ENCODE measurements around the gene NADK2.

Gene NADK2

DNA sequence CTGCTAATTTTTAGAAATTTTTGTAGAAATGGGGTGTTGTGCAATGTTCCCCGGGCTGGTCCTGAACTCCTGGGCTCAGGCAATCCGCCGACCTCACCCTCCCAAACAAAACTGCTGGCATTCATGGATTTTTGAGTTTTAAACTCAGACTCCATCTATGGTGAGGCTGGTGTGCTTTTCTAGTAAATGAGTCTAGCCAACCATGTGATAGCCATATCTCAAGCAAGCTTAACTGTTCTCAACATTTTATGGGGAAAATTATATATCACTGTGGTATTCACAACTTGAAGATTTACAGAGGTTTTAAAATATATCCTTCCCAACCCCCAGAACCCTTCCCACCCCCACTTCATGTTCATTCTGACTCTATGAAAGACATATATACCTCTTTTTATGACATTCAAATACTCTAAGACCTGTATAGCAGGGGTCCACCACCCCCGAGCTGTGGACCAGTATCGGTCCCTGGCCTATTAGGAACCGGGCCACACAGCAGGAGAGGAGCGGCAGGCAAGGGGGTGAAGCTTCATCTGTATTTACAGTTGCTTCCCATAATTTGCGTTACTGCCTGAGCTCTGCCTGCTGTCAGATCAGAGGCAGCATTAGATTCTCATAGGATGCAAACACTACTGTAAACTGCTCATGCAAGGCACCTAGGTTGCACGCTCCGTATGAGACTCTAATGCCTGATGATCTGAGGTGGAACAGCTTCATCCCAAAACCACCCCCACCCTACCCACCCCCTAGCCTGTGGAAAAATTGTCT lies 4.5 kb upstream of the NADK2 start:
- no peak for DNase-seq

GRCh38 chr5:36244076-36244475 lies 2.4 kb upstream of the NADK2 start:
- no peak for DNase-seq

- no peak for DNase-seq
These were observed 1.9 kb upstream of the NADK2 start for GRCh38 chr5:36243653-36244052.

DNA sequence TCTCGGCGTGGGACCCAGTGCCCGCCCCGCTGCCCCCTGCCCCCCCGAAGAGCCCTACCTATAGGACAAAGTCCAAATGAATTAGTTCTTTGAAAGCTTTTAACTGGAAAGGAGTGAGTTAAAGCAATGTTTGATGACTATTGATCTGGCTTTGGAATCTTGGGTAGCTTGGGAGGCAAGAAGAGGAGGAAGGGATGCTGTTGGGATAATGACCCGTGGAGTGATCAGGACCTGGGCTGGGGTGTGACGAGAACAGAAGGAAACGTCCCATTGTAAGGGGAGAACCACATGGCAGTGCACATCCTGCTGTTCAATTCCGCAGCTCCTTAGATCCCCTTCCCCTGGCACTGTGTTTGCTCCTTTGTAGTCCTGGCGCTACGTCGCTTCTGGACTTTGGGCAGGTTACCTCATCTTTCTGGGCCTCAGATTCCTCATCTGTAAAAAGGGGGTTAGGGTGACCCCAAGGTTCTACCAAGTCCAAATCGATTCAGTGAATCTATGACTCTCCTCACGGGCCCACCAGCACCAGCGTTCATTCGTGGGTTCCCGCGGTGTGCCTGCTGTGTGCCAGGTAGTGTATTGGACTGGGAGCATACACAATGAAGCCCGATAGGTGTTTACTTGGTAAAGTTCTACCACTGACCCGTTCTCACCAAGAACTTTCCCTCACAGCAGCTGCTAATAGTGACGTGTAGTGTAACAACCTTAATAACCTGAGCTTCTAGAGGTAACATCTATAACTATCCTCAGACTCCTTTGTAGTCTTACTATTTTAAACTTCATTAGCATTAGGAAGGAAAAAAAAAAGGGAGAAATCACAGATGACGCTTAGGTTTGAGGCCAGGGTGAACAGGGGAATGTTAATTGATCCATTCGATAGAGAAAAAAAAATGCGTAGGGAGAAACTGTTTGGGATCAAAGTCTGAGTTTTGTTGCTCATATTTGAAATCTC lies 1.1 kb upstream of the NADK2 start:
- DNase-seq, result no peak

- DNase-seq, result no peak
These were observed 720 bp downstream of the NADK2 start for GRCh38 chr5:36240779-36241630.

GRCh38 chr5:36239370-36240293 lies 2.1 kb downstream of the NADK2 start:
- DNase-seq, result no peak

DNA sequence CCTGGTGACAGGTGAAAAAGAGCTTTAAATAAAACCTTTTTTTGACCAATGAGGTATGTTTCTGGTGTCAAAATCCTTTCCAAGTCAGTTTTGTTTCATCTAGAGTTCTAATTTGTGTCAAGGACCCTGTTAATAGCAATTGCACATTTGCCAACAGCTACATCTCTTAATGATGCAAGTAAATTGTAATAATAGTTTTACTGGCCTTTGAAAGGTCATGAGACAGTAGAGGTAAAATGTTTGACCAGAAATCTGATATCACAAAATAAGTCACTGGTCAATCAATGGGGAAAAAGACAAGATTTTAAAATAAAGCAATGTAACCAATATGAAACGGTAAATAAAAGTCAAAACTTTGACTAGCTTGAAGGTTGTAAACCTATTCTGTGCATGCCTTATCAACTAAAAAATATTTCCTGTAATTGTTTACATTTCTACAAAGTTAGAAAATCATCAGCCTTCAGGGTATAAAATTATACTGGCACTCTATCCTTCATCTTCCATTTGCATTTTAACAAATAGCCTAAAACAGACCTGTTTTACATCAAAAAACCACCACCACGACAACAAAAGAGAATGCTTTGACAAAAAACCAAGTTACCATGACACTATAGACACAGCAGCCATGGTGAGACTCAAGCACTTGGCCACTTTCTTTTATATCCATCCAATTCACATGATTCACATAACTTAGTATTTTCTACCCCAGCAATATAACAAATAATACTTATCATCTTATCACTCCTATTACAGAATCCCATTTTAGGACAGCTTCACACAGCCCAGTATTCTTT lies 3.0 kb downstream of the NADK2 start:
- DNase-seq, result no peak

DNA sequence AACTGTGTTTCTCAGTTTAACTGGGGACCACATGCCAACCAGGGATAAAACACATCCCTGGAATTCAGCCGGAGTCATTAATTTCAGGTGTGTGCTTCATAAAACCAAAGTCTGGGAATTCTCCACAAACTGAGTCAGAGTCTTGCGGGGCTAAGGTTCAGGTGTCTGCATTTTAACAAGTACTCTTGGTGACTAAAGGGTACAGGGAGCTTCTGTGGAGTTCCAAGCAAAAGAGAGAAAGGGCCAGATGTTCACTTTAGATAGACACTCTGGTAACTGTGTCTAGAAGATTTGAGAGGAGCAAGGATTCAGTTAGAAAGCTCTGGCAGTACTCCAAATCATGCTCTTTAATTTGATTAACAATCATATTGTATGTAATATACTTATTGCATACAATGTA lies 4.0 kb downstream of the NADK2 start:
- DNase-seq, result no peak

- no peak for DNase-seq
These were observed 4.9 kb downstream of the NADK2 start for GRCh38 chr5:36236801-36237200.

- no peak for DNase-seq
These were observed 9.2 kb downstream of the NADK2 start for GRCh38 chr5:36232533-36232932.

- DNase-seq, result no peak
These were observed 11.5 kb downstream of the NADK2 start for GRCh38 chr5:36230151-36230790.

DNA sequence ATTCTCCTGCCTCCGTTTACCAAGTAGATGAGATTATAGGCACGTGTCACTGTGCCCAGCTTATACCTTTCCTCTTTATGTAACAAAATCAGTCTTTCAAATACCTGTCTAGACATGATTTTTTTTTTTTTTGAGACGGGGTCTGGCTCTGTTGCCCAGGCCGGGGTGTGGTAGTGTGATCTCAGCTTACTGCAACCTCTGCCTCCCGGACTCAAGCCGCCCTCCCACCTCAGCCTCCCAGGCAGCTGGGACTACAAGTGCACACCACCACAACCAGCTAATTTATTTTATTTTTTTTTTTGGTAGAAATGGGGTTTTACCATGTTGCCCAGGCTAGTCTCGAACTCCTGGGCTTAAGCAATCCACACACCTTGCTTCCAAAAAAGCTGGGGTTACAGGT lies 13.2 kb downstream of the NADK2 start:
- no peak for DNase-seq

GRCh38 chr5:36227046-36227445 lies 14.7 kb downstream of the NADK2 start:
- no peak for DNase-seq

DNA sequence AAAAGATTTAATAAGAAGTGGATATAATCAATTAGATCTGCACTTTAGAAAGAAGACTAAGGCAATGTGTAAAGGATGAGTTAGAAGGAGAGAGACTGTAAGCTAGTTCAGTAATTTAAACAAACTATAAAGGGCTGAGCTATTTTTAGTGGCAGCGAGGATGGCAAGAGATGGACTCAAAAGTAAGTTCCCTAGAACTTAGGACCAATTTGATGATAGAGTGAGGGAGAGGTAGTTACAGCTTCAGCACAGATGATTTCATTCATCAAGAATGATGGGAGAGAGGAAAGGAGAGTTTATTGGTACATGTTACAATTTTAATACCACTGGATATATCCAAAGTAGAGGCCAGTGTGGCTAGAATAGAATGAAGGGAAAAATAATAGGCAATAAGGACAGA lies 19.1 kb downstream of the NADK2 start:
- no peak for DNase-seq

GRCh38 chr5:36217988-36218387 lies 23.7 kb downstream of the NADK2 start:
- no peak for DNase-seq

DNA sequence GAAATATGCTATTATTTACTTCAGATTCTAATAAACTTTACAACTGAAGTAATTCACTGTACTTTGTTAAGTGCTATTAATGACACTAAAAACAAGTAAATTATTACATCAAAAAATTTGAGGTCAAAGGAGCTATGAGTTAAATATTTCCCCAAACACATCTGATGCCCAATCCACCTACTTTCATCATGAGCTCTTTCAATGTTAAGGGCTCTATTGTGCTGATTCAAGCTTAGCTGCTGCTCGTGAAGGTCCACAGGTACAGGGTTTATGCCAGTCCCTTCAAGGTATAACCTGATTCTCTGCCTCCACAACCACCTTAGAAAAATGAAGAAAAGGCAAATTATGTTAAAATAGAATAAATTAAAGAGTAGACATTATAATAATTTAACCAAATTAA lies 24.2 kb downstream of the NADK2 start:
- no peak for DNase-seq

DNA sequence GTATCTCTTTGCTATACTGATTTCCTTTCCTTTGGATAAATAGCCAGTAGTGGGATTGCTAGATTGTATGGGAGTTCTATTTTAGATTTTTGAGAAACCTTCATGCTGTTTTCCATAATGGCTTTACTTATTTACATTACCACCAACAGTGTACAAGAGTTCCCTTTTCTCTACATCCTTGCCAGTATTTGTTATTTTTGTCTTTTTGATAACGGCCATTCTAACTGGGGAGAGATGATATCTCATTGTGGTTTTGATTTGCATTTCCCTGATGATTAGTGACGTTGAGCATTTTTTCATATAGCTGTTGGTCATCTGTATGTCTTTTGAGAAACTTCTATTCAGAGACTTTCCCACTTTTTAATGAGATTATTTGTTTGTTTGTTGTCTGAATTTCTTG lies 25.8 kb downstream of the NADK2 start:
- no peak for DNase-seq

- no peak for DNase-seq
These were observed 27.3 kb downstream of the NADK2 start for GRCh38 chr5:36214436-36214835.

DNA sequence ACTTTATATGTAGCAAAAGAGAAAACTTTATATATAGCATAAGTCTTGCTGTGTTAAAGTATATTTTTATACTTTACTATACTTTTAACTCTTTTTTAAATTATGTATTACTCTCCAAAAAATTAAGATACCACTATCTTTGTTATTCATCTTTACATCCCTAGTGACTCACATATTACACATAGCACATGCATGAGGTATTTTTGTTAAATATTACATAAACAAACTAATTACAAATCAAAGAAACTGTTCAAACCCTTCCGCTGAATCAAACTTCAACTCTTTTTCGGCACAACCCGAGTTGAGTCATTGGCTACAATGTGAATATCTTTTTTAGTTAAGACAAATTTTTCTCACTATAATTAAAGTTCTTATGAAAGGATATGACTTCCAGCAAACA lies 32.1 kb downstream of the NADK2 start:
- DNase-seq, result no peak

- DNase-seq, result no peak
These were observed 32.9 kb downstream of the NADK2 start for GRCh38 chr5:36208786-36209185.

- DNase-seq, result no peak
These were observed 34.8 kb downstream of the NADK2 start for GRCh38 chr5:36206913-36207312.

All from NCI-H2081 treated with DMSO at 0.1 percent for 48 hours (cell line).